ENCODE data around the gene POLA1. TPM values are rescaled to one million over a fixed set of nuclear protein-coding genes. Genes with fewer than 3 reads are reported as not detected.
A peak's percentile ranks its signal among the peaks of the same experiment; 100 is the strongest.

Gene POLA1
- total and polyA plus RNA-seq, 2 donors from 2014 or later, result 2.2 to 9.7 TPM

GRCh38 chrX:24993879-24994278, 300.2 kb downstream of the POLA1 start:
- no peaks in the 10 kb centered on the region for H3K4me1 ChIP-seq (ENCODE audit: control insufficient read depth in 2 of 3, insufficient read depth in 2 of 3, low read depth in 1 of 3, low read length in 3 of 3)
- H3K36me3 ChIP-seq (ENCODE audit: control insufficient read depth in 2 of 3, insufficient read depth in 3 of 3, low read length in 3 of 3), result no peaks in the 10 kb centered on the region
- H3K4me3 ChIP-seq (ENCODE audit: low read length in 3 of 3), result no peak overlapping the region
- FAIRE-seq (no peak), DNase-seq (peak in 1 of 5 donors; percentile 25)
- H3K9ac ChIP-seq (ENCODE audit: low read length in 3 of 3), result no peak overlapping the region
- no peak for TF ChIP-seq CTCF (IDR thresholded peaks at IDR 0.05; ENCODE audit: borderline replicate concordance, extremely low read depth, insufficient read depth)
- no peaks in the 10 kb centered on the region for H3K27me3 ChIP-seq (ENCODE audit: control insufficient read depth, insufficient read depth, low read length)
- intact Hi-C loops (cut with DNase I), result no loop called here
- no peaks in the 10 kb centered on the region for H3K9me3 ChIP-seq (ENCODE audit: control insufficient read depth in 2 of 3, insufficient read depth in 1 of 3, low read length in 3 of 3)
- H3K27ac ChIP-seq (ENCODE audit: low read depth in 2 of 2, low read length in 2 of 2), result no peak overlapping the region

DNA sequence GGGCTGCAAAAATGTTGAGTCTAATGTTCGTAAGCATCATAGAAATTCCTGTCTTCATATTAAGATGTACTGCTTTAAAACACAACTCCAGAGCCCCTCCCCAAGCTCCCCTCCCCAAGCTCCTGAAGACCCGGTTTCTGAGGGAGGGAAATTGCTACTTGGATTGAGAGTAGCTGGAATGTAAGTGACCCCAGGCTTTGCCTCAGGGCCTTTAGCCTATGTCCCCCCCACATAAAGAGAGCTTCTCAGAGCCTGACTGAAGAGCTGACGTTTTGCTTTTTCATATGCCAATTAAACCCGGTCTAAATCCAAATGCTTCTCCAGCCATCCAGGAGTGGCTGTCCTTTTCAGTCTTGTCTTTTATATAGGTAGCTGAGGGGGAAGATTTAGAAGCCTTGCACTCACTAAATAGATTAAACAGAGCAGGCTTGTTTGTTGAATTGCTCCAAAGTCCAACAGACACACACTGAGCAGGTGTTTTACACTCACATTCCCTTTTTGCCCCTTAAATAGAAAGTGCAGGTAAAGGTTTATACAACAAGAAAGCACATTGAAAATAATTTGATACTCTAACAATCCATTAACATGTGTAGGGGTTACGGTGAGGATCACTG, 302.5 kb downstream of the POLA1 start:
- no peaks in the 10 kb centered on the region for H3K4me1 ChIP-seq (ENCODE audit: control insufficient read depth in 2 of 3, insufficient read depth in 2 of 3, low read depth in 1 of 3, low read length in 3 of 3)
- no peak overlapping the region for H3K4me3 ChIP-seq (ENCODE audit: low read length in 3 of 3)
- DNase-seq (no peak), FAIRE-seq (no peak)
- H3K27me3 ChIP-seq (ENCODE audit: control insufficient read depth, insufficient read depth, low read length), result peaks cover 4% of the 10 kb centered on the region
- no peaks in the 10 kb centered on the region for H3K36me3 ChIP-seq (ENCODE audit: control insufficient read depth in 2 of 3, insufficient read depth in 3 of 3, low read length in 3 of 3)
- no peak overlapping the region for H3K27ac ChIP-seq (ENCODE audit: low read depth in 2 of 2, low read length in 2 of 2)
- intact Hi-C loops (cut with DNase I), result no loop called here
- no peaks in the 10 kb centered on the region for H3K9me3 ChIP-seq (ENCODE audit: control insufficient read depth in 2 of 3, insufficient read depth in 1 of 3, low read length in 3 of 3)
- TF ChIP-seq CTCF (IDR thresholded peaks at IDR 0.05; ENCODE audit: borderline replicate concordance, extremely low read depth, insufficient read depth), result no peak
- H3K9ac ChIP-seq (ENCODE audit: low read length in 3 of 3), result no peak overlapping the region

DNA sequence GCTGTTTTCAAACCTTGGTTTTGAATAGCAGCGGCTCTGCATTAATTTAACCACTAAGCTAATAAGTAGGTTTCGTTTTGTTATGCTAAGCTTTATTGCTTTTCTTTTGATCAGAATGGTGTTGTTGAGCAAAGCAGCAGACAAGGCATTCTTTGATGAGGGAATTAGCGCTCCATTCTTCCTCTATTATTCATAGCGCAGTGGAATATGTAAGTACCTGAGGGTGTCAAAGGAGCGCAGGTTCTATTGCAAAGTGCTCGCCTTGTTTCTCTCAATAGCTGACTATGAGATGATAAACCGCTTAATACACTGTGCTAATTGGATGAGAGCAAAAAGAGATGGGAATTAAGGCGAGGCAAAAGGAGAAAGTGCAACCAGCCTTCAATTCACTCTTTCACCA, 305.8 kb downstream of the POLA1 start:
- TF ChIP-seq CTCF (IDR thresholded peaks at IDR 0.05; ENCODE audit: borderline replicate concordance, extremely low read depth, insufficient read depth), result no peak
- FAIRE-seq (no peak), DNase-seq (no peak)
- Histone ChIP-seq H3K27ac (ENCODE audit: low read depth in 2 of 2, low read length in 2 of 2) (no peak overlapping the region), H3K4me1 (ENCODE audit: control insufficient read depth in 2 of 3, insufficient read depth in 2 of 3, low read depth in 1 of 3, low read length in 3 of 3) (no peaks in the 10 kb centered on the region), H3K4me3 (ENCODE audit: low read length in 3 of 3) (no peak overlapping the region), H3K36me3 (ENCODE audit: control insufficient read depth in 2 of 3, insufficient read depth in 3 of 3, low read length in 3 of 3) (no peaks in the 10 kb centered on the region), H3K9ac (ENCODE audit: low read length in 3 of 3) (no peak overlapping the region), H3K9me3 (ENCODE audit: control insufficient read depth in 2 of 3, insufficient read depth in 1 of 3, low read length in 3 of 3) (no peaks in the 10 kb centered on the region), H3K27me3 (ENCODE audit: control insufficient read depth, insufficient read depth, low read length) (peaks cover 21% of the 10 kb centered on the region)
- intact Hi-C loops (cut with DNase I), result no loop called here

Measured in kidney (tissue), 14 donors.